GM06990 (cell line): ENCODE results near the gene SUSD2.
A peak's percentile ranks its signal among the peaks of the same experiment; 100 is the strongest.
"Not testable (repeated sequence)": the region's sequence is repeated elsewhere in the genome, so short reads cannot be mapped to it uniquely, and the experiment has no call there.

Experiments
- DNase-seq: peaks from one replicate; pipeline ENCODE4 v3.0.0-alpha.2; 2011; ENCODE audit not compliant: insufficient read length; ENCODE audit errors: extremely low read depth
- H3K27me3 ChIP-seq: replicated peaks from 2 replicates; pipeline ENCODE4 v1.6.0; 2011; ENCODE audit warnings: low read length; ENCODE audit not compliant: control insufficient read depth, insufficient read depth
- H3K36me3 ChIP-seq: 2 replicates; pipeline ENCODE4 v1.5.1; 2011; ENCODE audit warnings: low read length; ENCODE audit not compliant: control insufficient read depth, insufficient read depth
- H3K4me3 ChIP-seq: replicated peaks from 2 replicates; pipeline ENCODE4 v1.5.1; 2011; ENCODE audit warnings: low read depth, mild to moderate bottlenecking, control low read depth, low read length
- TF ChIP-seq, protein P1 (sequence below): IDR thresholded peaks from 2 replicates; pipeline ENCODE4 v1.5.1; 2011; ENCODE audit warnings: low read length, control low read depth, mild to moderate bottlenecking, inconsistent platforms; ENCODE audit not compliant: insufficient read depth, poor library complexity, severe bottlenecking

SUSD2 gene

DNA sequence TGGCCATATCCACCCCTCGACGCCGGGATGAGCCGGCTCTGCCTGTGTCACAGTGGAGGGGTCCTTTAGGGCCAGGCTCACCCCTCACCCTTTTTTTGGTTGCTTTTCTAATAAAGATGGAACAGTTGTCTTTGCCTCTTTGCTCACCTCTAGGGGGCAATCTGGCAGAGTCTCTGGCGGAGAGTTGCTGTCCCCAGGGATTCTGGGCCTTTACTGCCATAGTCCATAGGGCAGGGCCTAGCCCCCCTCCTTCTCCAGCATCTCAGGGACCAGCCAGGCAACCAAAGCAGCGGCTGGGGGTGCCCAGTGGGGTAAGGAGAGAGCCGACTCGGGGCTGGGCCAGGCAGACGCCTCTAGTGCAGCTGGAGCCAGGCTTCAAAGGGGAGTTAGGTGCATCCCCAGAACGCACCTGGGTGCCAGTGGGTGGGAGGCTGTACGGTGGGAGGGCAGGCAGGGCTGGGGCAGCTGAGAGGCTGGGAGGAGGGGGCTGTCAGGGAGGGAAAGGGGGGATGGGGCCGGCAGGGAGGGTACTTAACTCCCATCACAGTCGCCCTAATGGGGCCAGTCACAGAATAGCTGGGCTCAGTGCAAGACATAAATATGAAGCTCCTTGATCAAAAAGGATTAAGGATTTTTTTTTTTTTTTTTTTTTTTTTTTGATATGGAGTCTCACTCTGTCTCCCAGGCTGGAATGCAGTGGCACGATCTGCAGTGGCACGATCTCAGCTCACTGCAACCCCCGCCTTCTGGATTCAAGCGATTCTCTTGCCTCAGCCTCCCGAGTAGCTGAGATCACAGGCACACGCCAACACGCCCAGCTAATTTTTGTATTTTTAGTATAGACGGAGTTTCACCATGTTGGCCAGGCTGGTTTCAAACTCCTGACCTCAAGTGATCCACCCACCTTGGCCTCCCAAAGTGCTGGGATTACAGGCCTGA is 2.5 kb upstream of the SUSD2 start:
- Histone ChIP-seq H3K4me3 (no peak overlapping the region), H3K27me3 (no peaks in the 10 kb centered on the region), H3K36me3 (peaks cover 21% of the 10 kb centered on the region)
- TF ChIP-seq, protein P1, sequence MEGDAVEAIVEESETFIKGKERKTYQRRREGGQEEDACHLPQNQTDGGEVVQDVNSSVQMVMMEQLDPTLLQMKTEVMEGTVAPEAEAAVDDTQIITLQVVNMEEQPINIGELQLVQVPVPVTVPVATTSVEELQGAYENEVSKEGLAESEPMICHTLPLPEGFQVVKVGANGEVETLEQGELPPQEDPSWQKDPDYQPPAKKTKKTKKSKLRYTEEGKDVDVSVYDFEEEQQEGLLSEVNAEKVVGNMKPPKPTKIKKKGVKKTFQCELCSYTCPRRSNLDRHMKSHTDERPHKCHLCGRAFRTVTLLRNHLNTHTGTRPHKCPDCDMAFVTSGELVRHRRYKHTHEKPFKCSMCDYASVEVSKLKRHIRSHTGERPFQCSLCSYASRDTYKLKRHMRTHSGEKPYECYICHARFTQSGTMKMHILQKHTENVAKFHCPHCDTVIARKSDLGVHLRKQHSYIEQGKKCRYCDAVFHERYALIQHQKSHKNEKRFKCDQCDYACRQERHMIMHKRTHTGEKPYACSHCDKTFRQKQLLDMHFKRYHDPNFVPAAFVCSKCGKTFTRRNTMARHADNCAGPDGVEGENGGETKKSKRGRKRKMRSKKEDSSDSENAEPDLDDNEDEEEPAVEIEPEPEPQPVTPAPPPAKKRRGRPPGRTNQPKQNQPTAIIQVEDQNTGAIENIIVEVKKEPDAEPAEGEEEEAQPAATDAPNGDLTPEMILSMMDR = peak; percentile 43
- no peak for DNase-seq

DNA sequence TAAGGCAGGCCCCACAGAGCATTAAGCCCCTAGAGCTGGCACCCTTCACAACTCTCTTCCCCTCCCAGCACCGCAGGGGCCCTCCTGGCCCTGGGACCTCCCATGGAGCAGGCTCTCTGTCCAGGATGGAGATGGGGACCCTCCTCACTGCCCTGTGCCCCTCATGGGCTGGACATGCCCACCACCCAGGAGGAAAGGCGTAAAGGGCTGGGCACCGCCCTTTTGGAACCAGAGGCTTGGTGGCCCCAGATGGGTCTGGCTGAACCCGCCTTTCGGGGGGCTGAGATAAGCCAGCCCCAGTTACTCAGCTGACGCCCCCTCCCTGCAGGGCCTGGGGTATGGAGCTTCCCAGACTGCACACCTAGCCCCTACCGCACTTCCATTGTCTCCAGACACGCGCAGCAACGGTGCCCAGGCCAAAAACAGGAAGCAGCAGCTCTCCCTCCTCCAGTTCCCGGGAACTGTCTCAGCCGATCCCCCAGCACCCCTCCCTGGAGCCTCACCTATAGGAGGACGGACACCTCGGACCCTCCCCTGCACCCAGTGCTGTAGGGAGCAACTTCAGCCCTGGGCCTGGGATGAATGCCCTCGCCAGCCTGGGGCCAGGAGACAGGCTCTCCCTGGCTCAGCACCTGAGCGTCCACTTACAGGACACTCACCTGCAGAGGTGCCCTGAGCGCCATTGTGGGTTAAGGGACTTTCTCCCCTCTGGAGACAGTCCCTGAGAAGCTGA is 1.6 kb upstream of the SUSD2 start:
- no peak for DNase-seq
- no peaks in the 10 kb centered on the region for H3K27me3 ChIP-seq
- peaks cover 19% of the 10 kb centered on the region for H3K36me3 ChIP-seq
- no peak overlapping the region for H3K4me3 ChIP-seq
- TF ChIP-seq, protein P1 = no peak

DNA sequence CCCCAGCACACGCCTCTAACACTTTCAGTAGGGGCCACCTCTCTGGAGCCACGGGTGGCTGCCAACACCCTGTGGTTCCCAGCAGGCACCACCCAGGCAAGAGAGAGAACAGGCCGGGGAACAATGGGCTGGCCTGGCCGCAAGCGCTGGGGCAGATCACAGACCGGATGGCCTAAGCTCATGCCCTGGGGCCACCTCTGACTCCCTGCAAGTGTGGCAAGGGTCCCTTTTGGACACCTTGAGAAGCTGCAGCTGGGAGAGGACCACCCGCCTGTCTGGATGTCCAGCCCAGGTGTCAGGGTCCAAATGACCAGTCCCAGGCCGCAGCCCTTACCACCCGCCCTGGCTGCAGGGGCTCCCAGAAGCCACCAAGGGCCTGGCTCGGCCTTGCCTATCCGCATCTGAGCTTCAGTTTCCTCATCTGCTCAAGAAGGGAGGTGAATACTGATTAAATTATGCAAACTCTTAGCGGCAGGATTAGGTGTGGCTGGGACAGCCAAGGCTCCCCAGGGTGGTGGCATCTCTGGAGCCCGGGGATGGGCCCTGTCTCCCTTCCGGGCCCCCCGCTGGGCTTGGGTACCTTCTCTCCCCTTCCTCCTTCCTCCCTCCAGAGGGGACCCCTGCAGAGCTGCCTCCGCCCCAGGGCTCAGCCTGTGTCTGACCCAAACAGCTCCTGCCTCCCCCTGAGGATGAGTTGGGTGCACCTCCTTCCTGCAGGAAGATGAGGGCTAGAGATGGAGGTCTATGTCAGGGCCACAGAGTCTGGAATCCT is 785 bp upstream of the SUSD2 start:
- no peak for DNase-seq
- TF ChIP-seq, protein P1 = no peak
- Histone ChIP-seq H3K27me3 (no peaks in the 10 kb centered on the region), H3K4me3 (no peak overlapping the region), H3K36me3 (peaks cover 17% of the 10 kb centered on the region)

DNA sequence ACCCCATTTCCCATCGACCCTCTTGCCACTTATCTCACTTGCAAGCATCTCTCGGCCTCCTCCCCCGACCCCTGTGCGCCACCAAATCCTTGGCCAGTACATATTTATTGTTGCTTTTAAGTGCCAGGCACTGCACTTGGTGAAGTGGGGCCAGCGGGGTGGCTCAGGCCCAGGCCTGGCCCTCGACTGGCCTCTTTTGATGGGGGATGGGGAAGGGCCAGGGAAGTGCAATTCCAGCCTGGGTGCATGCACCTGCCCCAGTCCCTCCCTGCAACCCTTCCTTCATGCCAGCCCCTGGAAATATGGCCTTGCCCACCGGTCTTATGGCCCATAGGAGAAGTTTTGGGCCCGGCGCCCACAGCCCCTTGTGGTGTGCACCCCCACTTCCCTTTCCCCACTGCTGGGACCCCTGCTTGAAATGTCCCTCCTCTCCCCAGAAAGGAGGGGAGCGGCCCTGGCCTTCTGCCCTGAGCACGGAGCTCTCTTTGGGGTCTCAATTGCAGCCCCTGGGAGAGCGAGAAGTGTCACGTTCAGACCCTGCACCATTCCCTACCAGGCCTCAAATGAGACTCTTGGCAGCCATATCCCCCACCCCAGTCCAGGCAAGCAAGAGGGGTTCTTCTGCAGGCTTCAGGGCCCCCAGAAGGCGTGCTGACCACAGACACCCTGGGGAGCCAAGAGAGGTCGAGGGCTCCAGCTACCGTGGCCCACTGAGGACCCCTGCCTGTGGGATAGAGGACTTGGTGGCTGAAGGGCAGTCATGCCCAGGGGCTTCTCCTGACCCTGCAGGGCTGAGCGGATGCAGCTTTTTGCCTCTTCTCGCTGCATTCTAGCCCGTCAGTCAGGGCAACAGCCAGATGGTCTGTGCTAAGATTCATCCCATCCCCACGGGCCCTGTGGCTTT is 961 bp downstream of the SUSD2 start:
- TF ChIP-seq, protein P1 = peak; percentile 8
- no peak for DNase-seq
- peaks cover 6% of the 10 kb centered on the region for H3K36me3 ChIP-seq
- H3K27me3 ChIP-seq = no peaks in the 10 kb centered on the region
- H3K4me3 ChIP-seq = no peak overlapping the region

DNA sequence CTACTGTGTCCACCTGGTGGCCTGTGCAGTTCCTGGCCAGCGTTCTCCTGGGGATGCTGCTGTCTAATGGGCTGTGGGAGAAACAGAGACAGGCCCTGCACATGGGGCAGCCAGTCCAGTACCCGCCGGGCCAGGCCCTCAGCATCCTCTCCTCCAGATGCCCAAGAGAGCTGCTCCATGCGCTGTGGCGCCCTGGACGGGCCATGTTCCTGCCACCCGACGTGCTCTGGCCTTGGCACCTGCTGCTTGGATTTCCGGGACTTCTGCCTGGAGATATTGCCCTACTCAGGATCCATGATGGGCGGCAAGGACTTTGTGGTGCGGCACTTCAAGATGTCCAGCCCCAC is 1.6 kb downstream of the SUSD2 start:
- H3K4me3 ChIP-seq, H3K36me3 ChIP-seq, H3K27me3 ChIP-seq, DNase-seq: not testable (repeated sequence)
